ENCODE results near the gene CDKN2B-AS1.
A peak's percentile ranks its signal among the peaks of the same experiment; 100 is the strongest.

DNA sequence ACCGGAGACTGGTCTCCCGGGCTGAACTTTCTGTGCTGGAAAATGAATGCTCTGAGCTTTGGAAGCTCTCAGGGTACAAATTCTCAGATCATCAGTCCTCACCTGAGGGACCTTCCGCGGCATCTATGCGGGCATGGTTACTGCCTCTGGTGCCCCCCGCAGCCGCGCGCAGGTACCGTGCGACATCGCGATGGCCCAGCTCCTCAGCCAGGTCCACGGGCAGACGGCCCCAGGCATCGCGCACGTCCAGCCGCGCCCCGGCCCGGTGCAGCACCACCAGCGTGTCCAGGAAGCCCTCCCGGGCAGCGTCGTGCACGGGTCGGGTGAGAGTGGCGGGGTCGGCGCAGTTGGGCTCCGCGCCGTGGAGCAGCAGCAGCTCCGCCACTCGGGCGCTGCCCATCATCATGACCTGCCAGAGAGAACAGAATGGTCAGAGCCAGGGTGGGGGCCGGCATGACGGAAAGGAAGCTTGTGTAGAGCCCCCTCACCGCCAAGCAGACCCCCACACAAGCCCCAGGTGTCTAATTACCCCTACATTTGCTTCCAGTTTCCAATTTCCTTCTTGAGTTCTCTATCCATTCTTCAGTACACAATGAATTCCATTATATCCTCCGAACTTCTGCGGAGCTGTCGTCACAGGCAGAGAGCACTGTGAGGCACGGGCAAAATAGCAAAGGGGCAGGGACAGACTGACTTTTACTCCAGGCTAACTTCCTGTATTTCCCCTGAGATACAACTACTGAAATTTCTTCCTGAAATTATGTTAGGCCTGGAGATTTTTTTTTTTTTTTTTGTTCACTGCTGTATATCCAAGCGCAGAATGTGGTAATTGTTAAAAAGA is 23.6 kb upstream of the CDKN2B-AS1 start:
- TF ChIP-seq, protein P1, sequence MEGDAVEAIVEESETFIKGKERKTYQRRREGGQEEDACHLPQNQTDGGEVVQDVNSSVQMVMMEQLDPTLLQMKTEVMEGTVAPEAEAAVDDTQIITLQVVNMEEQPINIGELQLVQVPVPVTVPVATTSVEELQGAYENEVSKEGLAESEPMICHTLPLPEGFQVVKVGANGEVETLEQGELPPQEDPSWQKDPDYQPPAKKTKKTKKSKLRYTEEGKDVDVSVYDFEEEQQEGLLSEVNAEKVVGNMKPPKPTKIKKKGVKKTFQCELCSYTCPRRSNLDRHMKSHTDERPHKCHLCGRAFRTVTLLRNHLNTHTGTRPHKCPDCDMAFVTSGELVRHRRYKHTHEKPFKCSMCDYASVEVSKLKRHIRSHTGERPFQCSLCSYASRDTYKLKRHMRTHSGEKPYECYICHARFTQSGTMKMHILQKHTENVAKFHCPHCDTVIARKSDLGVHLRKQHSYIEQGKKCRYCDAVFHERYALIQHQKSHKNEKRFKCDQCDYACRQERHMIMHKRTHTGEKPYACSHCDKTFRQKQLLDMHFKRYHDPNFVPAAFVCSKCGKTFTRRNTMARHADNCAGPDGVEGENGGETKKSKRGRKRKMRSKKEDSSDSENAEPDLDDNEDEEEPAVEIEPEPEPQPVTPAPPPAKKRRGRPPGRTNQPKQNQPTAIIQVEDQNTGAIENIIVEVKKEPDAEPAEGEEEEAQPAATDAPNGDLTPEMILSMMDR (IDR thresholded peaks at IDR 0.05; ENCODE audit: poor library complexity), result no peak
- TF ChIP-seq EZH2 (IDR thresholded peaks at IDR 0.05; ENCODE audit: borderline replicate concordance), result peak; percentile 99
